Measurements from ENCODE around the gene SUFU.
"Not testable (repeated sequence)": the region's sequence is repeated elsewhere in the genome, so short reads cannot be mapped to it uniquely, and the experiment has no call there.

Gene SUFU

DNA sequence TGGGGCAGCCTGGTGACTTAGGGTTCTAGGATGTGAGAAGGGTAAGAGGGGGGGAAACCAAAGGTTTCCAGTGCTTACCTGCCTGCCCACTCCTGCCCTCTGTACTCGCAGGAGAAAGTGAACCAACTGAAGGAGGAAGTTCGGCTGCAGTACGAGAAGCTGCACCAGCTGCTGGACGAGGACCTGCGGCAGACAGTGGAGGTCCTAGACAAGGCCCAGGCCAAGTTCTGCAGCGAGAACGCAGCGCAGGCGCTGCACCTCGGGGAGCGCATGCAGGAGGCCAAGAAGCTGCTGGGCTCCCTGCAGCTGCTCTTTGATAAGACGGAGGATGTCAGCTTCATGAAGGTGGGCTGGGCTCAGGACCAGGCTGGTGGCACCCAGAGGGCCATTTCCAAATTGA is 151.2 kb downstream of the SUFU start:
- DNase-seq = no peak

DNA sequence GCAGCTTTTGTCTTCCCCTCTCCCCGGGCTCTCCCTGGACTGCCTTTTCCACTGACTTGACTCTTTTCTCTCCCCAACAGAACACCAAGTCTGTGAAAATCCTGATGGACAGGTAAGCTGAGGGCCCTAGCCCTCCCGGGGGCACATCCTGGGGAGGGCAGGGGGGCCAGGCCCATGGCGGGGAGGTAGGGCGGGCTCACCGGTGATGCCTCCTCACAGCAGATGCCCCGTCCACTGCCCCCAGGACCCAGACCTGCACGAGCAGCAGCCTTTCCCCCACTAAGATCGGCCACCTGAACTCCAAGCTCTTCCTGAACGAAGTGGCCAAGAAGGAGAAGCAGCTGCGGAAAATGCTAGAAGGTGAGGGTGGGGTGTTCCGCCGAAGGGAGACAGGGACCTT is 152.3 kb downstream of the SUFU start:
- DNase-seq = no peak

DNA sequence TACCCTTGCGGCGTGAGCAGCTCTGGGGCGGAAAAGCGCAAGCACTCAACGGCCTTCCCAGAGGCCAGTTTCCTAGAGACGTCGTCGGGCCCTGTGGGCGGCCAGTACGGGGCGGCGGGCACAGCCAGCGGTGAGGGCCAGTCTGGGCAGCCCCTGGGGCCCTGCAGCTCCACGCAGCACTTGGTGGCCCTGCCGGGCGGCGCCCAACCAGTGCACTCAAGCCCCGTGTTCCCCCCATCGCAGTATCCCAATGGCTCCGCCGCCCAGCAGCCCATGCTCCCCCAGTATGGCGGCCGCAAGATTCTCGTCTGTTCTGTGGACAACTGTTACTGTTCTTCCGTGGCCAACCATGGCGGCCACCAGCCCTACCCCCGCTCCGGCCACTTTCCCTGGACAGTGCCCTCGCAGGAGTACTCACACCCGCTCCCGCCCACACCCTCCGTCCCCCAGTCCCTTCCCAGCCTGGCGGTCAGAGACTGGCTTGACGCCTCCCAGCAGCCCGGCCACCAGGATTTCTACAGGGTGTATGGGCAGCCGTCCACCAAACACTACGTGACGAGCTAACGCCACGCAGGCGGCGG is 153.1 kb downstream of the SUFU start:
- no peak for DNase-seq

DNA sequence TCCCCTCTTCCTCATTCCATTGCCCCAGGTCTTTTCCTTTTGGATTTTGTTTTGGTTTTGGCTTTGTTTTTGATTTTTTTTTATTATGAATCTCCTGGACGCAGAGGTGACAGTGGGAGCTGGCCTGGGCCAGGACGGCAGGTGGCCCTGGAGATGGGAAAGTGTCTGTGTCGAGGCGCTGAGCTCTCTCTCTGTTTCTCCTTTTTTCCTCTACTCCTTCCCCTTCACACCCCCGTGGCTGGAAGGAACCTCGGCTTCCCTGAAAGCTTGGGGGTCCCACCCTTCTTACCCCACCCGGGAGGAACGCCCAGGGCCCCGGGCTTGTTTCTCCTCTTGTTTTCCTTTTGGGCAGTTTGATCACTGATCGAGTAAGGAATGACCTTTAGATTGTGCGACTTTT is 153.7 kb downstream of the SUFU start:
- no peak for DNase-seq

DNA sequence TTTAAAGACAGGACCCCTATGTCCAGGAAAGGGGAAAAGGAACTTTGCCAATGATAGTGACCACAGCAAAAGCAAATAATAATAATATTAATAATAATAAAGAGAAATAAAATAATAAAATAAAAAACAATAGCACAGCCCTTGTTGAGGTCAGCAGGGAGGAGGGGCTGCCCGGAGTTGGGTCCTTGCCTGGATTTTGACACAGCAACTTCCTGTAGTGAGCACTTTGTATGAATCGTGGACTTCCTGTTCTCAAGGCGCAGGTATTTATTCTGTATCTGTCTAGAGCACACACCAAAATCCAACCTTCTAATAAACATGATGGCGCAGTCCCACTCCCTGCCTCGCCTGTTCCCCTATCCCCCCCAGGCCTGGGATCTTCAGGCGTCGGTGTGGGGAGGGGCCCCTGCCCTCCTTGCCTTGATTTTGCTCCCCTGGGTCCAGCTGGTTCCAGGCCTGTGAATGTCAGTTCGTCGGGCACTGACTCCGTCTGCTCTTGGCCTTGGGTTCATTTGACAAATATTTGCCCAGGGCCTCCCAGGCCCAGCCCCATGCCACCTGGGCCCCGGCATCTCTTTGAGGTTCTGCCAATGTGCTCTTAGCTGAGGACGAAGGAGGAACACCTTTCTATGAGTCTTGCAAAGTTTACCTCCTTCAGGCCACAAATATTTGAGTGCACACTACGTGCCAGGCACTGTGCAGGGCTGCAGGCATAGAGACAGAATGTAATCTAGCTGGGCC is 154.4 kb downstream of the SUFU start:
- DNase-seq = no peak

DNA sequence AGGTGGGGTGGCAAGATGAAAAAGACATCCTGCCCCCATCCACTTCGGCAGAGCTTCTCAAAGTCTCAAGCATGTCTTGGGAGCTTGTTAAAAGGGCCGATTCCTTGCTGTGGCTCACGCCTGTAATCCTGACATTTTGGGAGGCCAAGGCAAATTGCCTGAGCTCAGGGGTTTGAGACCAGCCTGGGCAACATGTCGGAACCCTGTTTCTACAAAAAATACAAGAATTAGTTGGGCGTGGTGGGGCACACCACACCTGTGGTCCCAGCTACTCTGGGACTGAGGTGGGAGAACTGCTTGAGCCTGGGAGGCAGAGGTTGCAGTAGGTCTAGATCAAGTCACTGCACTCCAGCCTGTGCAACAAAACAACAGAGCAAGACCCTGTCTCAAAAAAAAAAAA is 155.0 kb downstream of the SUFU start:
- no peak for DNase-seq

DNA sequence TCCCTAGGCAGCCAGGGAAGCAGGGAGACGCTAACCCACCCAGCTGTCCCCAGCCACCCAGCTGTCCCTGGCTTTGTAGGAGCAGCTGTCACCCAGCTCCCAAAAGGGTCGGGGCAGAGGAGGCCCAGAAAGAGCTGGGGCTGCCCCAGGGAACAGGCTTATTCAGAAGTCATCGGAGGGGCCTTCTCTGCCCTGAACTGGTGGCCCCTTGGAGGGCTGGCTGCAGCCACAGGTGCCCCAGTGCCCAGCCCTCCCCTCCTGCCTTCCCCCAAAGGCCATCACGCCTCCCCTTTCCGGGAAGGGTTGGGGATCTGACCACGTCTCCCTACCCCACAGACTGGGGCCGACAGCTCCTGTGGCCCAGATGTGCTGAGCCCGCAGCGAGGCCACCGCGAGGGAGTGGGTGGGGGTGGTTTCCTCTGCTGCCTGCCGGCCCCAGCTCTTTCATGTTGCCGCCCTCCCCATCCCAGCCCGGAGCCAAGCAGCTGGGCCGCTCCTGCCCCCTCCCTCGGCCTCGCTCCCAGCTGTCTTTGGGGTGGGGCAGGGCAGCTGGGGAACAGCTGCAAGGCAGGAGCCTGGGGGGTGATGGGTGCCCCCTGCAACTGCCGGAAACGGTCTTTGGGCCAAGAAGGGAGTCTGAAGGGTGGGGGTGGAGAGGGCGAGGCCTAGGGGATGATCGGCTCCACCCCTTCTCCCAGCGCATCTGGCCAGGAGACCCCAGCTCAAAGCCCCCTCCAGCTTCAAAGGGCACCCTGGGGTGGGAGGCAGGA is 157.3 kb downstream of the SUFU start:
- DNase-seq = peak; percentile 90

DNA sequence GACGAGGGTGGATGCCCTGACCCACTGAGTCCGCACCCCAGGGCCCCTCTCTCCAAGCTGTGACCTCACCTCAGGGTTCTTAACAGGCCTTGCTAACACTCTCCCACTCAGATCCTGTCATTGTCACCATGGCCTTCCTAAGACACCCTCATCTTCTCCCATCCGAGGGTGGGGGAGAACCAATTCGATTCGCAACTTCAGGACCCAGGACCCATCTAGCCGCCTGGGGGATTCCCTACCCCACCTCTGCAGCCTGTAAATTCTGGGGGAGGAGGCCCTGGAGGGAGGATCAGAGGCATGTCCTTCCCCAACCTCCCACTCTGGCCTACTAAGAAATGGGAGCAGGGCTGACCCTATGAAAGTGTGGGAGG is 157.9 kb downstream of the SUFU start:
- no peak for DNase-seq

DNA sequence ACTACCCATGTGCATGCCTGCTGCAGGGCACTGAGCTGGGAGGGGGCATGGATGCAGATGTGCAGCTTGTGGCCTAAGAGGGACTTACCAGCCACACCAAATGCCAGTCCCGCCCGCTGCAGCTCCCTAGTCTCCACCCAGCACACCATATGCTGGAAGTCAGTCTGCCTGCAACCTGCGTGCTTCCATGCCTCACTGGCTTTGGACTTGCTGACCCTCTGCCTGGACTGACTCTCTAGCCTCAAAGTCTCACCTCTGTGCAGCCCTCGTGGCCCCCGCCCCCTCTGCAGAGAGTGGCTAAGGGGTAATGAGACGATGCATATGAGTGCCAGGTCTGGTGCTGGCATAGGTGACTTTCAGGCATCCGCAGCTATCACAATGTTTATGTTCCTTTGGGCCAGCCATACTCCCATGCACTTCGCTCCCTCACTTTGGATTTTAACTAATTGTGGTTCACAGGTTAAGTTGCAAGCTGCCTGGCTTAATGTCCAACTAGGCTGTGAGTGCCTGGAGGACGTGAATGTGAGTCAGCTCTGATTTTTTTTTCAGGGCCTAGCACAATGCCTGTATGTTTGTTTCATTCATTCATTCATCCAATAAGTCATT is 162.2 kb downstream of the SUFU start:
- DNase-seq = no peak

DNA sequence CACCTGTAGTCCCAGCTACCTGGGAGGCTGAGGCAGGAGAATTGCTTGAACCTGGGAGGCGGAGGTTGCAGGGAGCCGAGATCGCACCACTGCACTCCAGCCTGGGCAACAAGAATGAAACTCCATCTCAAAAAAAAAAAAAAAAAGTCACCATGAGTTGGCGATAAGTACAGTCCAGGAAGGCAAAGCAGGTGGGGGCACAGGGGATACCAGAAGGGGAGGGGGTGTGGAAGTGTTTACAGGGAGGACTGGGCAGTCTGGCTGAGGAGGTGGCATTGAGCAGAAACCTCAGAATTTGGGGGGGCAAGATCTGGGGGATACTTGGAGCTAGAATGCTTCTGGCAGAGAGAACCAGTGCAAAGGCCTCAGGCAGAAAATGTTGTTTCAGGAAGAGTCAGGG is 163.6 kb downstream of the SUFU start:
- DNase-seq = not testable (repeated sequence)

DNA sequence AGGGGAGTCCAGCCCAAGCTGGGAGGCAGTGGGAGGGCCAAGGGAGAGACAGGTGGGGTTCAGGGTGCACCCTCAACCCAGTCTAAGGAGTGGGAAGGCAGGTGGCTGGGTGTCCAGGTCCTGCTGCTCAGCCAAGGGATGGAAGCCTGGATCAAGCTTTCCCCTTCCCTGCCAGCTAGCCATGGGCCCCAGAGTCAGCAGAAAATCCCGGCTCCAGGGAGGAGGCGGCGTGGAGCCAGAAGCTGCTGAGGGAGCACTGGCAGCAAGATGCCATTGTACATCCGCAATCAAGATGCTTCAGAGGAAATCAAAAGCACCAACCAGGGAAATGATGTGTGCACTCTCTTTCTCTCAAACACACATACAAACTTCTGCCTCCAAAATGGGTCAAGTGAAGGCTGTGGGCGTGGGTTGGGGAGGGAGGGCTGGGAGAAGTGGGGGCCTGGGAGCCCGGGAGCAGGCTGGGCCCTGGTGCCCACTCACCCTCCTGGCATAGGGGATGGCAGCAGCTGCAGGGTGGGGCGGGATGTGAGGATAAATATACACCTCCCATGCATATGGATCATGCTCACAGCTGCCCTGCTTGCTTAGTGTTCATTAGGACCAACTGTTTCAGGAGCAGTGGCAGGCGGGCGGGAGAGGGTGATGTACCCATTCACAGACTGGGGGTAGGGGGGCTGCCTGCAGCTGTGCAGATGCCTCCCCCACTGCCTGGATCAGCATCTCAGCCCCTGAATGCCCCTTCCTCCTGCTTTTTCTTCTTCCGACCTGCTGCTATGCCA is 164.7 kb downstream of the SUFU start:
- DNase-seq = peak; percentile 78

DNA sequence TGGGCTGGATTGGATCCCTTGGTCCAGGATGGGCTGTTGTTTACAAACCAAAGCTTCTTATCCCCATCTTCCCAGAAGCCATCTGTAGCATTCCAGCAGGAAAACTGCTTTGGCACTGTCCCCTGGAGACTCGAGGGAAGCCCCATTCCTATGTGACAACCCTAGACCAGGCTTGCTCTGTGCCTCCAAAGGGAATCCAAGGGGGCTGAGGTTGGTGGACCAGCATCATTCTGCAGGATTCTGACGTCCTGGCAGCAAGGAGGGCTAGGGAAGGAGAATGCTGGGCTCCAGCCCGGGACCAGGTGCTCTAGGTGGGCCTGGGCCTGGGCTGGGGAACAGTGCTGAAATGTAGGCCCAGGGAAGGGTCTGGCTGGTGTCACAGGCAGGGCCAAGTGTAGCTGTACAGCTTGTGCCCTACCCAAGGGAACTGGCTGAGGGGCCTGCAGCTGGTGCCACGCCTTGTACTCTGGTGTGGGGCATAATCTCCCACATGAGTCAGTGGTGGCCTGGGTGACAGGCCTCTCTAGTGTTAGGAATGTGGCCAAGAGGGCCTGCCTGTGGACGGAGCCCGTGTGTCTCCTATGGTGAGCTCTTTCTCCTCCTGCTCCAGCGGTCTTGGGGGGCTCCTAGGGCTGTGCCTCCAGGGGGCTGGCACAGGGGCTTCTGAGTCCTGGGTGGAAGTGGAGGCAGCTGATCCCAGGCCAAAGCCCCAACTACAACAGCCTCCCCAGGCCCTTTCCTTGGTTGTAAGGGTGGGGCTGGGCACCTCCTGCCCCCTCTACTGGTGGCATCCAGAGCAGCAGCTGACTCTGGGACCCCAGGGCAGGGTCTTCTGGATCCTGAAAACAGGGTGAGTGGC is 165.7 kb downstream of the SUFU start:
- DNase-seq = peak; percentile 59

DNA sequence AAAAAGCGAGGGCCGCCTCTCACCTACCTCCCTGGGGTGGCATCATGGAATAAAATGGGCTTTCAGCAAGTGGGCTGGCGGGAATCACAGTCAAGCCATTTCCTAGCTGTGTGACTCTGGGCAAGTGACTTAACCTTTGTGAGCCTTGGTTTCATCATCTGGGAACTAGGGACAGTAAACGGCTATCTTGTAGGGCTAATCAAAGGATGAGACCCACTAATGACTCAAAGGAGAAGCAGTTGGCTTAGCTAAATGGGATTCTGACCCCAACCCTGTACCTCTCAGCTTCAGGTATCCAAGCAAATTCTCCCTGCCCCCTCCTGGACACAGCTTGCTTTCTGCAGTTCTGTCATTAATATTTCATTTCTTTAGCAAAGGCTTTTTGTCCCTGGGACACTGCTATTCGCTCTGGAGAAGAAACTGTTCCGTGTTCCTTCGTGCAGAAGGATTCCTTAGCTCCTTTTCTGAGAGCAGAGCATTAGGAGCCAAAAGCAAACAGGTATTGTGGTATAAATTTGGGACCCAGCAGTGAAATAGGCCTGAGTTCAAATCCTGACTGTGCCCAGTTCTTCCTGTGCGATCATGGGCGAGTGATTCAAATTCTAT is 166.4 kb downstream of the SUFU start:
- DNase-seq = no peak

DNA sequence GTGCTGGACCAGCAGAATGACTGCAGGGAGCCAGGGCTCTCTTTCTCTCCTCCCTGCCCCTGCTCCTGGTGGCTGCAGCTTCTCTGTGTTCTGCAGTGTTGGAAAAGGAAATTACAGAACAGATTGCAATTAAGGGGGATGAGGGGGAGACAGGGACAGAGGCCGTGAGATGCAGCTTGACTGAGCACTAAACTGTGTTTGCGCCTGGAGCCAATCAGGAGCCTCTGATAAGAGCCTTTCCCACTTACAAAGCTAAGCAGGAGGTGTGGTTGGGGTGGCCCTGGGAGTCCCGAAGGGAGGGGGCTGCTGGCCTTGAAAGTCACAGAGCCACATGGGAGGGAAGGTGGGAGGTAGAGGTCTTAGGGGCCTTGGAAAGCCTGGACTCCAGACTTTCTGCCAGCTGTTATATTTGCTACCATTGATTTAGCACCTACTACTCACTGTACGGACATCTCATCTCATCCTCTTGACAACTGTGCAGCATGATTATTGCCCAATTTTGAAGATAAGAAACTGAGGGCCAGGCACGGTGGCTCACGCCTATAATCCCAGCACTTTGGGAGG is 167.2 kb downstream of the SUFU start:
- no peak for DNase-seq

DNA sequence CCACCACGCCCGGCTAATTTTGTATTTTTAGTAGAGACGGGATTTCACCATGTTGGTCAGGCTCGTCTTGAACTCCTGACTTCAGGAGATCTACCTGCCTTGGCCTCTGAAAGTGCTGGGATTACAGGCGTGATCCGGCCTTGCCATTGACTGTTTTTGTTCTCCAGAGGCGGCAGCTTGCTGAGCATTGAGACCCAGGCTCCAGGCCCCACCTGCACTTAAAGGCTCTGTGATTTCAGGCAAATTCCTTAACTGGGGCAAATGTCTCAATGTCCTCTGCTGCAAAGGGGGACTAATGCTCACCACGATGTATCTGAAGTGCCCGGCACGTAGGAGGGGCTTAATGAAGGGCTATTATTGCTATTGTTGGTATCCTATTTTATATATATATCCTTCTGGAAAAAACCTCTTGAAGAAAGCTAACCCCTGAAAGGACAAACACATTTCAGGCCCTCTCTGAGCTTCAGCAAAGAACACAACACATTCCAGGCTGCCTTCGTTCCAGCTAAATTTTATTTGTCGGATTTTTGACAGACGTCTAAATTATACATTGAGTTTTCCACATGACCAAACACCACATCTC is 169.6 kb downstream of the SUFU start:
- no peak for DNase-seq

DNA sequence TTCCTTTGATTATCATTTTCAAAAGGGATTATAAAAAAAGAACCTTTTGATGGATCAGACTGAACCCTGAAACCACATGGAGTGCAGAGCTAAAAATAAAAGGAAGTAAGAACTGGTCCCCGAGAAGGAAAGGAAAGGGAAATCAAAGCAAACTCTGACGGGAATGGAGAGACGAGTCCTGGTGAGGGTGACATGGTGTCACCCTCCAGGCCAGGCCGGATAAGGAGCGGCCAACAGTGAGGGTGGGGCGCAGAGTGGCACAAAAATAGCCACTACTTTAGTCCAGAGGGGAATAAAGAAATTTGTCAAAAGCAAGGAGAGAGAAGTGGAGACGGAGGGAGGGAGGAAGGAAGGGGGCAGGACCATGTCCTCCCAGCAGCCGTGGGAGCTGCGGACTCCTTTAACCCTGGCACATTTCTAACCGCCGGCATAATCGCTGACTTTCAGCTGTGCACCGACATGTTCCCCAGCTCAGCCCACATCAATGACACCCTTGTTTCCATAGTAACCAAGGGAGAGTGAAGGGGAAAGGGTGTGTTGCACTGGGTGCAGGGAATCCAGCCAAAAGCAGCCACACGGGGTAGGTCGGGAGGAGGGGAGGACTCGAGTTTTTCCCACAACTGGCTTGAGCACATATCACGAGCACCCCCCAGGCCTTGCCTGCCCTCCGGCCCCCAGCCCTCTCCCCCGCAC is 170.2 kb downstream of the SUFU start:
- peak; percentile 76 for DNase-seq

DNA sequence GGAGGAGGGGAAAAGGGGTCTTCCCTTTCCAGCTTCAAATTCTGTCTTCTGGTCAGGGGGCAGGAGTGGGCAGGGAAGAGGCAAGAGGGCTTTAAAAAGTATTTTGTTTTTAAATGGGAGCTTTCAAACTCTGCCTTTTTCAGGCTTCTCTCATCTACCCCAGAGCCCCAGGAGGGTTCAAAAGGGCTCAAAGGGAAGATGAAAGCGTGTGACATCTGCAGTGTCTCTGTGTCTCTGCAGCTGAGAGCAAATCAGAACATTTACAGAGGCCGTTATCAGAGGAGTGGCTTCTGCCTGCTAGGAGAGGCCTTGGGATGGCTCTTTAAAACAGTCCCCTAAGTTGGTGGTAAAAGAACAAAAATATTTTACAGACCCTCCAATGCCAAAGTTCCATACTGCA is 170.8 kb downstream of the SUFU start:
- DNase-seq = no peak

DNA sequence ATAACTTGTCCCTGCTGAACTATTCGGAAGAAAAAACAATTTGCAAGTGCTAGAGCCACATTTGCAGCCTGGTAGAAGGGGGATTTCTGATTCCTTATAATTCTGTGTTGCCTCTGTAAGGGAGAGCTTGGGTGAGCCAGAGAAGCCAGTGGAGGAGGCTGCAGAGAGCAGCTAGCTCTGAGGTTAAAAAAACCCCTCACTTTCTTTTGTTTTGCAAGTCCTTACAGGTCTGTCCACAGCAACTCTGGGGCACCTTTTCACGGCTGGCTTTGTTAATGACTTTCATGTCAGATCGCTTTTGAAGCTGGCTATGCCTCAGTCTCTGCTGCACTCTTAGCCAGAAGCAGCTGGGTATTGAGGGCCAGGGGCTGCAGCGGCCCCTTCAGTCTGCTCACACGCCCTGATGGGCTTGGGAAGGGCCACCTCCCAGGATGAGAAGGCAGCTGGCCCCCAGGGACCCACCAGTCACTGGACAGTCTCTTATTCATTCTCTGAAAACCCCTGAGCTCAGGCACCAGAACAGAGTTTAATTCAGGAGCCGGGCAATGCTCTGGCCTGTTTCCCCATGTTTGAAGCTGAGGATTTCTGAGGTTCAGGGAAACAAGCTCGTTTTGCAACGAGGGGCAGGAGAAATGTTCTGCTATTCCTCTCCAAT is 171.4 kb downstream of the SUFU start:
- DNase-seq = no peak

DNA sequence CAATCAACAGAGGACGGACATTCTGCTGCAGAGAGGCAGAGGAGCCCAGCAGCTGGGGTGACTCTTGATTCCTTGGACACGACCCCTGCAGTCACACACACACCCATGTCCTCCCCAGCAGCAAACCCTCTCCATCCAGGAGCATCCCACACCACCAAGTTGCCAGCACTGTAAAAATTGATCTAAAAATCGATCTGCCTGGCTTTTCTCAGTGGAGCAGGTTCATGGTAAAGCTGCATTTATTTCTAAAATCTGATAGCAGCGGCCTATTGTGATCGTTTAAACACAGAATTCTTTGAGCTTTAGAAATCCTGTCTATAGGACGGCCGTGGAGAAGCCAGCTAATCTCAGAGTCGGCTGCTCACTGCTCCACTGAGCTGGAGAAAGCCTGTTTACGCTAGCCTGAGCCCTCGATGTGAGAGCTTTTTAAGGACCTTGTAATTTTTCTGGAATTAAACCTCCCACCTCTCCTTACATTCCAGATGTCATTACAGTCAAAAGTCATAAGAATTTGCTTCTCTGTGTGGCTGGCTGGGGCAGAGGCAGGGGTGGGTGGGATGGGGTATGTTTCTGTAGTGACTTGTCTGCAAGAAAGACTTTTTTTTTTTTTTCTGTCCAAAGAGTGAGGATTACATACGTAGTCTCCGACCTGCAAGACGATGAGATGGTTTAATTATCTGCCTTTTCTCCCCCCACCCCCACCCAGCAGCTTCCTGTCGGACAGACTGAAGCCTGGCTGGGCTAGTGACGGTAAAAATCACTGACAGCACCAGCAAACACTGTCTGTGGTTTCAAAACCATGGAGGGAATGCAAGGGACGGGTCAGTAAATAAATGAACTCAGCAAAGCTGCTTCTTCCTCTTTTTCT is 172.1 kb downstream of the SUFU start:
- no peak for DNase-seq
